RCC 7860 (cell line): ENCODE measurements around the gene STEAP1.
"Not testable (repeated sequence)": the region's sequence is repeated elsewhere in the genome, so short reads cannot be mapped to it uniquely, and the experiment has no call there.

ENCODE experiments used
- DNase-seq: peaks from one replicate; pipeline ENCODE4 v3.0.0-alpha.2; 2015; ENCODE audit warnings: low spot score
- FAIRE-seq: peaks from 2 replicates; lab custom pipeline; 2012; peaks lifted over from hg19 to GRCh38; lab: Jason Lieb, UNC

The STEAP1 gene

DNA sequence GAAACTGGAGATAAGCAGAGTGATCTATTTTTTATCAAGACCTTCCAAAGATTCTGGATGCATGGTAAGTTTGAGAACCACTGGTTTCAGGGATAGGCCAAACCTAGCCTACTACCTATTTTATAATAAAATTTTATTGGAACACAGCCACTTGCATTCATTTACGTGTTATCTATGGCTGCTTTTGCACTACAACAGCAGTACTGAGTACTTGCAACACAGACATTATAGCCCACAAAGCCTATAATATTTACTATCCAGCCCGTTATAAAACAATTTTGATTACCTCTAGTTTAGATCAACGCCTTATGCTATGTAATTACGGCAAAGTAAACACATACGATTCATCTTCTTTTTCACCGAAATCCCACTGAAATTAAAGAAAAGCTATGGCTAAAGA is 18.4 kb downstream of the STEAP1 start:
- DNase-seq (no peak), FAIRE-seq (no peak)

GRCh38 chr7:90173127-90173844 is 19.0 kb downstream of the STEAP1 start:
- peak; percentile 84 for FAIRE-seq
- peak; percentile 66 for DNase-seq

- FAIRE-seq (no peak), DNase-seq (no peak)
Observed at GRCh38 chr7:90175667-90176066, 21.4 kb downstream of the STEAP1 start.

GRCh38 chr7:90176195-90176594 is 21.9 kb downstream of the STEAP1 start:
- FAIRE-seq = no peak
- no peak for DNase-seq

DNA sequence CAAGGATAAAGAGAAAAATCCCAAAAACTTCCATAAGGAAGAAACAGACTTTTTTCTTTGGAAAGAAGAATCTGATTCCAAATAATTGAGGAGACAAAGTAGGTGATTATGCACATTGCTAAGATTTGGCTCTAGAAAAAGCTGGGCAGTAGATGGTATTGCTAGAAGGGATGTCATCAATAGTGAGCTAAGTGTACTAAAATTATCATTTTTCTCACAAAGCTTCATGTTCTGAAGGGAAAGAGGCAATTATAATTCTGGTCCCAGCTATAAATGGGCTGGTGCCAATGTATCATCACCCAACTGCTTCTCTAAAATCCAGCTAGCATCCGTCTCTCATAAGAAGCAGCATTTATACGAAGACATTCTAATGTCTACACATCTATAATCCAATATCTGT is 23.9 kb downstream of the STEAP1 start:
- FAIRE-seq = no peak
- DNase-seq = no peak

DNA sequence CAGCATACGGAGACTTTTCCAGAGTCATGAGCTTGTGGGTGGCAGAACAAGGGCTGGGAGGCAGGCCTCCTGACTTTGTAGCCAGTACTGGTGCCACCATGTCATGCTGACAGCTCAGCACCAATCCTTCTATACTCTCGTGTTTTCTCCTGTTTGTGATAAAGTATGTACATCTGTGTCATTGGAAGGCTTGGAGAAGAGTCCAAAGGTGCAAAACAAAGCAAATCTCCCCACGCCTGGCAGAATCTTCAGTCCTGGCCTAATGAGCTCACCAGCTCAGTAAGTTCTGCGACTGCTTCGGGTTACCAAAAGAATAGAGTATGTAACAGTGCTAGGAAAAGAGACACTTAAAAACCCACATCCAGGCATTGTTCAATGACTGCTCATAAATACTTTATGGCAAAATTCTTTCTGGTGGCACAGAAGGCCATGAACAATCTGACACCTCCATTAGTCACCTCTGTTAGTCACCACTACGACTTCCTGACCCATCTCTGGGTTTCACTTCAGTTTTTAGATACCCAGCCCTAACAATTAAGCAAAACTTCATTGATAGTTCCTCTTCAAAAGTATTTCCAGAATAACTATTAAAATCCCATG is 24.5 kb downstream of the STEAP1 start:
- DNase-seq = peak; percentile 99
- FAIRE-seq = peak; percentile 99

- FAIRE-seq = peak; percentile 72
Observed at GRCh38 chr7:90180011-90180585, 25.8 kb downstream of the STEAP1 start.

DNA sequence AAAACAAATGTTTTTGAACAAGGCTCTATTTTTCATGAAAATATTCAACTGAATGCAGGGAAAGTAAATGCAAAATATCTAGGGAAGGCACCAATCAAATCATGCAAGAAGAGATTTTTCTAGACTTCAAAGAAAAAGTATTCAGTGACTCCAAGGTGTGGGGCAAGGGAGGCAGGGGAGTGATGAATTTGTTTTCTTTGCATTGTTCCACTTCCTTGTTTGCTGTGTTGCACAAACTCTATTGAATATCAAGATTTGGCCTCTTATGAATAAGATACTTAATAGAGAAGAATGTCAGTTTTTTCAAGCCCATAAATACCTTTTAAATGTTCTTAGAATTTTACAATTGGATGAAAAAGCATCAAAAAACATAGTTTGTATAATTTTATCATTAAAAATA is 26.4 kb downstream of the STEAP1 start:
- DNase-seq (no peak), FAIRE-seq (no peak)

More at GRCh38 chr7:90180011-90180585, 25.8 kb downstream of the STEAP1 start:
- DNase-seq = no peak

DNA sequence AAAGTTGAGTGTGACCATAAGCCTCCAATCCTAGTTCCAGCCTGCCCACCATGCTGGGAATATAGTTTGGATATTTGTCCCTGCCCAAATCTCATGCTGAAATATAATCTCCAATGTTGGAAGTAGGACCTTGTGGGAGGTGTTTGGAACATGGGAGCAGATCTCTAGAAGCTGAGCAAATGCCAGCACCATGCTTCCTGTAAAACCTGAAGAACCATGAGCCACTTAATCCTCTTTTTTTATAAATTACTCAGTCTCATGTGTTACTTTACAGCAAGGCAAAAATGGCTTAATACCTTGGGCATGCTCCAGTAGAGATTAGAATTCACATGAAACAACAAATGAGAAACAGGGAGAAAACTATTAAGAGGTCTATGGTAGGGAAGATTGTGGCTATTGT is 27.2 kb downstream of the STEAP1 start:
- no peak for FAIRE-seq
- DNase-seq = no peak

GRCh38 chr7:90186290-90186689 is 32.0 kb downstream of the STEAP1 start:
- FAIRE-seq, DNase-seq: not testable (repeated sequence)

DNA sequence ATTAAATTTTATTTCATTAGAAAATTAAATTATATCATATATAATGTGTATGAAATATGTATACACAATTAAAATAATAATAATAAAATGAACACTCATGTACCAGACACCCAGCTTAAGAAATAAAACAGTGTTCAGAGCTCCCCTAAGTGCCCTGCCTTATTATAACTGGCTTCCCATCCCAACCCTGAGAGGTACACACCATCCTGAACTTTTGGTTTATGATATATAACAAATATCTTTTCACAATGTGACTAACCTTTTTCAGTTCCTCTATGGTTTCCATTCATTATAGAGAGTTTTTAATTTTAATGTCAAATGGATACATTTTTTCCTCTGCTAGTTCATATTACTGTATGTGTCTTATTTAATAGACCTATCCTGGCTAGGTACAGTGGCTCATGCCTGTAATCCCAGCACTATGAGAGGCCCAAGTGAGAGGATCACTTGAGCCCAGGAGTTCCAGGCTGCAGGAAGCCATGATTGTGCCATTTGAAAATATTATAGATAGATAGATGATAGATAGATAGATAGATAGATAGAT is 33.3 kb downstream of the STEAP1 start:
- DNase-seq = no peak
- FAIRE-seq = no peak

- DNase-seq = no peak
- FAIRE-seq = no peak
Observed at GRCh38 chr7:90188281-90188680, 34.0 kb downstream of the STEAP1 start.

GRCh38 chr7:90190995-90191394 is 36.7 kb downstream of the STEAP1 start:
- no peak for DNase-seq
- no peak for FAIRE-seq

- no peak for FAIRE-seq
Observed at GRCh38 chr7:90191648-90192047, 37.4 kb downstream of the STEAP1 start.

DNA sequence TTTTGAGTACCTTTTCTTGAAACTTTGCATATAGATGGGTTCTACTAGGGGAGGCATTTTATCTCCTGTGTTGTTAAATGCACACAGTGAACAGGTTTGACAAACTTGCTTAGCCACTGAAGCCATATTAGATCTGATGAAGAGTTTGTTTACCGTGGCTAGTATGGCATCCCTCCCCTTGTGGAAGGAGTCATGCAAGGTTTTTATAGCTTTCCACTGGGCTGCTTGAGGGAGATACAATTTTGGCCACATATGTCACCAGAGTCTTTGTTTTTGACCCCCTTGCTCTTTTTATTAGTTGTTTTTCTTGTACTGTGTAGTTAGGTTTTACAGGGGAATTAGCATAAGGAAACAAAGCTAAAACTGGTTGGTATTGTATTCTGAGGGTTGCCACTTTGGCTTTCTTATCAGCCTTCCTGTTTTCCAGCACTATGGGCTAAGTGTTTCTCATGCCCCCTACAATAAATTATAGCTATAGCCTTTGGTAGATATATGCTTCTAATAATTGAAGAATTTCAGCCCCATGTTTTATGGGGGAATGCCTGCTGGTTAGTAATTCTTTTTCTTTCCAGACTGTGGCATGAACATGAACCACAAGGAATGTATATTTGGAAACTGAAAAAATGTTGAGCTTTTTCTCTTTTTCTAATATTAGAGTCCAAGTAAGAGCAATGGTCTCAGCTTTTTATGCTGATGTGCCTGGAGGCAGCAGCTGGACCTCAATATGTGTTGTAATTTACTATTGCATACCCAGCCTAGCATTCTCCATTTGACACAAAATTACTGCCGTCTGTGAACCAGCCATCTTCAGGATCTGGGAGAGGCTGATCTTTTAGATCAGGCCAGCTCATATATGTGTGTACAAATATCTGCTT is 38.8 kb downstream of the STEAP1 start:
- DNase-seq (no peak), FAIRE-seq (no peak)

More at GRCh38 chr7:90191648-90192047, 37.4 kb downstream of the STEAP1 start:
- DNase-seq = no peak

GRCh38 chr7:90194911-90195809 is 40.9 kb downstream of the STEAP1 start:
- DNase-seq (no peak), FAIRE-seq (no peak)

DNA sequence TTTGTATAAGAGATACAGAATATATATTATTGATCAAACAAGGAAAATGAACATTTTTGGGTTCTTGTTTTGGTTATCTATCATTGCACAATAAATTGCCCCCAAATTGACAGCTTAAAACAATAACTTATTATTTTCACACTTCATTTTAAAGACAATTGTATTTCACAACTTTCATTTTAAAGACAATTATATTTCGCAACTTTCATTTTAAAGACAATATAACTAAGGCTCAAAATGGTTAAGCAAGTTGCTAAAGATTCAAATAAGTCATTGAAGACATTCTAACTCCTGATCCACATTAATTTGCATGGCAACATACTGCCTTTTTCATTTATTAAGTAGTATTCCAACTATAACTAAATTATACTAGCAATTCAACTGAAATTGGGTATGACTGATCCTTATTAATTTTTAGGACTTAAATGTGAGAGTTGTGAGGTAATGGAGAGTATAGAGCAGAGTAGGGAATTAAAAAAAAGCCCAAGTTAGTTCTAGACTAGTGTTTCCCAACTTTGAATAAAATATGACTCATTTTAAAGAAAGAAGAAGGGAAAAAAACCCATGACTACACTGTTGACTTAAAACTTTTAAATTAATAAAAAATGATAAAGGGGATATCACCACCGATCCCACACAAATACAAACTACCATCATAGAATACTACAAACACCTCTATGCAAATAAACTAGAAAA is 47.4 kb downstream of the STEAP1 start:
- no peak for FAIRE-seq

GRCh38 chr7:90207956-90208355 is 53.7 kb downstream of the STEAP1 start:
- DNase-seq (no peak), FAIRE-seq (no peak)

More for the DNA sequence above, 47.4 kb downstream of the STEAP1 start:
- no peak for DNase-seq

DNA sequence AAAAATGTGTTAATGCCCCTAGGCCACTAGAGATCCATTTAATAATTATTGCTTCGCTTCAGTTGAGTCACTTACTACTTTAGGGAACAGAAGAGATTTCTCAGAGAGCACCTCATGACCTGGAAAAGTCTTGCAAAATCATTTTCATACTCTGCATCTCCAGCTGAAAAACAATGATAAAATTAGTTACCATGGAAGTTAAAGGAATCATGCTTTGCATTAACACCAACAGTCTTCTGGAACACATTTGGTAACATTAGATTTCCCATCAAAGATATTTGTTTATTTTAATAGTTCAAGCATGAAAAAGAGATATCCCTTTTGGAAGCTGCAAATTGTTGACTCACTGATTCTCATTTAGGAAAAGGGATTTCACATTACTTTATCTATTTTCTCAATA is 55.5 kb downstream of the STEAP1 start:
- FAIRE-seq = no peak

More for the DNA sequence above, 55.5 kb downstream of the STEAP1 start:
- no peak for DNase-seq
